Measurements from ENCODE around the gene SMIM23.
A peak's percentile ranks its signal among the peaks of the same experiment; 100 is the strongest.

The SMIM23 gene

GRCh38 chr5:171832775-171833174, 47.2 kb downstream of the SMIM23 start:
- DNase-seq (ENCODE audit: low read depth) = no peak
- no peak overlapping the region for H3K4me3 ChIP-seq (ENCODE audit: low read depth, low read length)
- TF ChIP-seq CTCF (IDR thresholded peaks at IDR 0.05; ENCODE audit: insufficient read depth, low read depth, low read length, missing control alignments) = no peak

- no peak for TF ChIP-seq CTCF (IDR thresholded peaks at IDR 0.05; ENCODE audit: insufficient read depth, low read depth, low read length, missing control alignments)
- no peak overlapping the region for H3K4me3 ChIP-seq (ENCODE audit: low read depth, low read length)
- no peak for DNase-seq (ENCODE audit: low read depth)
Observed at GRCh38 chr5:171834461-171834860, 48.8 kb downstream of the SMIM23 start.

- no peak for DNase-seq (ENCODE audit: low read depth)
- no peak for TF ChIP-seq CTCF (IDR thresholded peaks at IDR 0.05; ENCODE audit: insufficient read depth, low read depth, low read length, missing control alignments)
- no peak overlapping the region for H3K4me3 ChIP-seq (ENCODE audit: low read depth, low read length)
Observed at GRCh38 chr5:171835066-171835465, 49.4 kb downstream of the SMIM23 start.

GRCh38 chr5:171837522-171837921, 51.9 kb downstream of the SMIM23 start:
- H3K4me3 ChIP-seq (ENCODE audit: low read depth, low read length) = no peak overlapping the region
- DNase-seq (ENCODE audit: low read depth) = no peak
- TF ChIP-seq CTCF (IDR thresholded peaks at IDR 0.05; ENCODE audit: insufficient read depth, low read depth, low read length, missing control alignments) = no peak

GRCh38 chr5:171838066-171838465, 52.4 kb downstream of the SMIM23 start:
- DNase-seq (ENCODE audit: low read depth) = no peak
- TF ChIP-seq CTCF (IDR thresholded peaks at IDR 0.05; ENCODE audit: insufficient read depth, low read depth, low read length, missing control alignments) = no peak
- H3K4me3 ChIP-seq (ENCODE audit: low read depth, low read length) = no peak overlapping the region

- no peak overlapping the region for H3K4me3 ChIP-seq (ENCODE audit: low read depth, low read length)
- TF ChIP-seq CTCF (IDR thresholded peaks at IDR 0.05; ENCODE audit: insufficient read depth, low read depth, low read length, missing control alignments) = no peak
- no peak for DNase-seq (ENCODE audit: low read depth)
Observed at GRCh38 chr5:171839112-171839511, 53.5 kb downstream of the SMIM23 start.

- peak; percentile 23 for DNase-seq (ENCODE audit: low read depth)
- no peak overlapping the region for H3K4me3 ChIP-seq (ENCODE audit: low read depth, low read length)
- TF ChIP-seq CTCF (IDR thresholded peaks at IDR 0.05; ENCODE audit: insufficient read depth, low read depth, low read length, missing control alignments) = no peak
Observed at GRCh38 chr5:171840066-171840465, 54.4 kb downstream of the SMIM23 start.
